WTC11 (cell line): Measurements from ENCODE around the gene COL1A1. TPM values are rescaled to one million over a fixed set of nuclear protein-coding genes. Genes with fewer than 3 reads are reported as not detected.

Source experiments
- ATAC-seq: fragments of 200-7000 bp; cut with Tn5 transposase; 2 replicates; pipeline ENCODE4 v1.10.0; 2021; ENCODE audit warnings: mild to moderate bottlenecking, moderate library complexity
- CTCF ChIA-PET: fragments of 300-600 bp; sonication (Branson Sonifier 250); formaldehyde crosslinking; loops from one replicate; lab custom pipeline; 2021; ENCODE audit warnings: antibody characterized with exemption; lab: Charles Lee
- POLR2A ChIA-PET: fragments of 350-600 bp; sonication (Branson Sonifier 250); formaldehyde crosslinking; loops from one replicate; lab custom pipeline; 2021; ENCODE audit warnings: antibody characterized with exemption; lab: Charles Lee
- DNase-seq: peaks from one replicate; pipeline ENCODE4 v3.0.0; 2021; ENCODE audit warnings: low spot score
- H3K27ac Mint-ChIP-seq: 2 replicates; pipeline ENCODE4 v1.8.0; 2021; ENCODE audit warnings: mixed read lengths
- H3K27me3 Mint-ChIP-seq: 2 replicates; pipeline ENCODE4 v1.8.0; 2021; ENCODE audit warnings: low read depth, mild to moderate bottlenecking, moderate library complexity, mixed read lengths
- H3K36me3 Mint-ChIP-seq: 2 replicates; pipeline ENCODE4 v1.8.0; 2021; ENCODE audit warnings: mixed read lengths
- H3K4me1 Mint-ChIP-seq: 2 replicates; pipeline ENCODE4 v1.8.0; 2022; ENCODE audit warnings: mixed read lengths
- H3K4me3 Mint-ChIP-seq: 2 replicates; pipeline ENCODE4 v1.8.0; 2021; ENCODE audit warnings: mild to moderate bottlenecking, moderate library complexity, mixed read lengths
- H3K9me3 Mint-ChIP-seq: 2 replicates; pipeline ENCODE4 v1.8.0; 2021; ENCODE audit warnings: mixed read lengths
- AFF4 ChIP-seq: sonication (generic); formaldehyde crosslinking; IDR thresholded peaks from 2 replicates; pipeline ENCODE4 v1.8.1; 2023; ENCODE audit warnings: mild to moderate bottlenecking, missing genetic modification reagents, borderline replicate concordance
- ATF1 ChIP-seq: sonication (generic); formaldehyde crosslinking; IDR thresholded peaks from 2 replicates; pipeline ENCODE4 v1.8.1; 2023; ENCODE audit warnings: mild to moderate bottlenecking, moderate library complexity, missing genetic modification reagents
- CBFB ChIP-seq: sonication (generic); formaldehyde crosslinking; IDR thresholded peaks from 2 replicates; pipeline ENCODE4 v1.8.1; 2022; ENCODE audit warnings: mild to moderate bottlenecking, low read depth, missing genetic modification reagents
- FOXK1 ChIP-seq: sonication (generic); formaldehyde crosslinking; IDR thresholded peaks from 2 replicates; pipeline ENCODE4 v1.8.0; 2022; ENCODE audit warnings: mild to moderate bottlenecking, moderate library complexity, missing genetic modification reagents
- GABPB1 ChIP-seq: sonication (generic); formaldehyde crosslinking; IDR thresholded peaks from 2 replicates; pipeline ENCODE4 v1.8.1; 2023; ENCODE audit warnings: mild to moderate bottlenecking, missing genetic modification reagents
- IRF1 ChIP-seq: sonication (generic); formaldehyde crosslinking; IDR thresholded peaks from 2 replicates; pipeline ENCODE4 v1.8.0; 2023; ENCODE audit warnings: missing genetic modification reagents
- JAZF1 ChIP-seq: fragments of 250-450 bp; sonication (Bioruptor Pico); IDR thresholded peaks from 2 replicates; pipeline ENCODE4 v1.9.0; 2021; ENCODE audit warnings: moderate library complexity, mild to moderate bottlenecking, inconsistent platforms
- MLX ChIP-seq: sonication (generic); formaldehyde crosslinking; IDR thresholded peaks from 2 replicates; pipeline ENCODE4 v1.8.1; 2023; ENCODE audit warnings: mild to moderate bottlenecking, missing genetic modification reagents, moderate library complexity
- NFATC4 ChIP-seq: fragments of 250-450 bp; sonication (Bioruptor Pico); IDR thresholded peaks from 2 replicates; pipeline ENCODE4 v1.9.0; 2021; ENCODE audit warnings: mild to moderate bottlenecking
- PREB ChIP-seq: sonication (generic); formaldehyde crosslinking; IDR thresholded peaks from 2 replicates; pipeline ENCODE4 v1.8.1; 2022; ENCODE audit warnings: mild to moderate bottlenecking, missing genetic modification reagents, moderate library complexity, borderline replicate concordance
- SMAD3 ChIP-seq: sonication (generic); formaldehyde crosslinking; IDR thresholded peaks from 2 replicates; pipeline ENCODE4 v1.8.0; 2022; ENCODE audit warnings: missing genetic modification reagents, mild to moderate bottlenecking, borderline replicate concordance
- SOX15 ChIP-seq: fragments of 250-450 bp; sonication (Bioruptor Pico); IDR thresholded peaks from 2 replicates; pipeline ENCODE4 v1.9.0; 2021; ENCODE audit warnings: mild to moderate bottlenecking
- ZBTB21 ChIP-seq: sonication (generic); formaldehyde crosslinking; IDR thresholded peaks from 2 replicates; pipeline ENCODE4 v1.8.1; 2023; ENCODE audit warnings: mild to moderate bottlenecking, missing genetic modification reagents, borderline replicate concordance
- ZBTB43 ChIP-seq: sonication (generic); formaldehyde crosslinking; IDR thresholded peaks from 2 replicates; pipeline ENCODE4 v1.8.1; 2023; ENCODE audit warnings: mild to moderate bottlenecking, missing genetic modification reagents
- ZNF219 ChIP-seq: sonication (generic); formaldehyde crosslinking; IDR thresholded peaks from 2 replicates; pipeline ENCODE4 v1.8.0; 2023; ENCODE audit warnings: missing genetic modification reagents, mild to moderate bottlenecking, borderline replicate concordance
- ZNF416 ChIP-seq: fragments of 250-450 bp; sonication (Bioruptor Pico); IDR thresholded peaks from 2 replicates; pipeline ENCODE4 v1.9.0; 2021; ENCODE audit warnings: mild to moderate bottlenecking, inconsistent platforms
- ZNF423 ChIP-seq: fragments of 250-450 bp; sonication (Bioruptor Pico); IDR thresholded peaks from 2 replicates; pipeline ENCODE4 v2.1.2; 2022; ENCODE audit warnings: mild to moderate bottlenecking, moderate library complexity
- total RNA-seq: library from RNA; stranded (reverse); gene quantifications from 3 replicates; pipeline ENCODE4 v1.2.3, GENCODE V29; 2021

Gene COL1A1
- total RNA-seq, 1 experiment from 2014 or later: 52.1 TPM

- no peak for TF ChIP-seq NFATC4 (CRISPR knock-in tag)
- TF ChIP-seq AFF4: no peak
- TF ChIP-seq GABPB1: no peak
- TF ChIP-seq IRF1 (CRISPR knock-in tag): no peak
- no peak for TF ChIP-seq MLX (CRISPR knock-in tag)
- no peak for TF ChIP-seq ZNF416
- TF ChIP-seq JAZF1 (CRISPR knock-in tag): no peak
- no peak for TF ChIP-seq SOX15 (CRISPR knock-in tag)
- TF ChIP-seq ZBTB43 (CRISPR knock-in tag): no peak
- no peak for TF ChIP-seq ZNF423 (CRISPR knock-in tag)
- TF ChIP-seq SMAD3 (CRISPR knock-in tag): no peak
- TF ChIP-seq CBFB: no peak
- 0 out of 2 replicates have a peak, but pooled peaks have one; percentile 23 for TF ChIP-seq FOXK1
Observed at GRCh38 chr17:50169121-50169764, 32.2 kb downstream of the COL1A1 start (continued).

- no peak for ATAC-seq
- DNase-seq: no peak
- H3K4me3 Mint-ChIP-seq: no peak overlapping the region
- H3K27me3 Mint-ChIP-seq: peaks cover 6% of the 10 kb centered on the region; the same call in 1 of the 2 replicates
- TF ChIP-seq ATF1 (CRISPR knock-in tag) (no peak), ZNF219 (CRISPR knock-in tag) (no peak), ZBTB21 (CRISPR knock-in tag) (no peak), IRF1 (CRISPR knock-in tag) (no peak), PREB (CRISPR knock-in tag) (no peak)
- H3K27ac Mint-ChIP-seq: no peak overlapping the region
- H3K4me1 Mint-ChIP-seq: peaks cover 9% of the 10 kb centered on the region
- POLR2A ChIA-PET: no interaction called here
- H3K36me3 Mint-ChIP-seq: no peaks in the 10 kb centered on the region
- CTCF ChIA-PET: interaction anchor here (0.6 to 4.1 kb wide), 13 partner anchors 10 to 165 kb away, joined by 3 to 58 read pairs (median 5); partner anchors contain the start of genes SAMD14 and TMEM92
- no peaks in the 10 kb centered on the region for H3K9me3 Mint-ChIP-seq
Observed at GRCh38 chr17:50168319-50168718, 33.1 kb downstream of the COL1A1 start.
